ACC112 (cell line): Measurements from ENCODE around the gene NUDCD3.

Experiments
- H2AFZ ChIP-seq: fragments of 200-600 bp; sonication (generic); one replicate; pipeline ENCODE4 v1.6.0; 2017; ENCODE audit warnings: antibody characterized with exemption, low read length; ENCODE audit not compliant: unreplicated experiment
- H3K27ac ChIP-seq: fragments of 200-600 bp; sonication (generic); 2 replicates; pipeline ENCODE4 v1.5.1; 2014; ENCODE audit warnings: low read depth, mild to moderate bottlenecking, antibody characterized with exemption, low read length, moderate library complexity
- H3K27me3 ChIP-seq: fragments of 200-600 bp; sonication (generic); 2 replicates; pipeline ENCODE4 v1.6.1; 2014; ENCODE audit warnings: mild to moderate bottlenecking, antibody characterized with exemption, low read length, moderate library complexity, mixed read lengths; ENCODE audit not compliant: insufficient read depth
- H3K36me3 ChIP-seq: fragments of 200-600 bp; sonication (generic); 2 replicates; pipeline ENCODE4 v1.6.1; 2016; ENCODE audit warnings: mild to moderate bottlenecking, antibody characterized with exemption, low read length, moderate library complexity, mixed read lengths; ENCODE audit not compliant: insufficient read depth
- H3K4me1 ChIP-seq: fragments of 200-600 bp; sonication (generic); one replicate; pipeline ENCODE4 v1.6.1; 2016; ENCODE audit warnings: low read length, mixed read lengths; ENCODE audit not compliant: insufficient read depth, unreplicated experiment, control insufficient read depth
- H3K4me3 ChIP-seq: fragments of 200-600 bp; sonication (generic); 2 replicates; pipeline ENCODE4 v1.5.1; 2014; ENCODE audit warnings: mild to moderate bottlenecking, low read depth, low read length
- H3K79me2 ChIP-seq: fragments of 200-600 bp; sonication (generic); one replicate; pipeline ENCODE4 v1.6.0; 2016; ENCODE audit warnings: low read length; ENCODE audit not compliant: control insufficient read depth, unreplicated experiment, insufficient read depth

Gene NUDCD3

GRCh38 chr7:44348851-44349781 is 141.3 kb downstream of the NUDCD3 start:
- Histone ChIP-seq H3K27me3 (no peaks in the 10 kb centered on the region), H3K36me3 (no peaks in the 10 kb centered on the region), H3K27ac (no peak overlapping the region), H3K4me3 (no peak overlapping the region), H3K4me1 (no peaks in the 10 kb centered on the region), H2AFZ (no peak overlapping the region), H3K79me2 (no peaks in the 10 kb centered on the region)

GRCh38 chr7:44348300-44348699 is 142.2 kb downstream of the NUDCD3 start:
- Histone ChIP-seq H3K79me2 (no peaks in the 10 kb centered on the region), H3K4me1 (no peaks in the 10 kb centered on the region), H2AFZ (no peak overlapping the region), H3K4me3 (no peak overlapping the region), H3K27ac (no peak overlapping the region), H3K27me3 (no peaks in the 10 kb centered on the region), H3K36me3 (no peaks in the 10 kb centered on the region)

GRCh38 chr7:44347546-44348114 is 142.8 kb downstream of the NUDCD3 start:
- Histone ChIP-seq H3K4me1 (no peaks in the 10 kb centered on the region), H3K27ac (no peak overlapping the region), H3K79me2 (no peaks in the 10 kb centered on the region)

GRCh38 chr7:44346063-44346462 is 144.4 kb downstream of the NUDCD3 start:
- Histone ChIP-seq H2AFZ (no peak overlapping the region), H3K79me2 (no peaks in the 10 kb centered on the region), H3K27ac (no peak overlapping the region), H3K4me1 (no peaks in the 10 kb centered on the region), H3K27me3 (no peaks in the 10 kb centered on the region), H3K4me3 (no peak overlapping the region), H3K36me3 (no peaks in the 10 kb centered on the region)

More at GRCh38 chr7:44347546-44348114, 142.8 kb downstream of the NUDCD3 start:
- Histone ChIP-seq H2AFZ (no peak overlapping the region), H3K36me3 (no peaks in the 10 kb centered on the region), H3K4me3 (no peak overlapping the region), H3K27me3 (no peaks in the 10 kb centered on the region)

- Histone ChIP-seq H3K79me2 (no peaks in the 10 kb centered on the region), H2AFZ (no peak overlapping the region), H3K27ac (no peak overlapping the region), H3K36me3 (no peaks in the 10 kb centered on the region), H3K4me1 (no peaks in the 10 kb centered on the region), H3K27me3 (peaks cover 3% of the 10 kb centered on the region; the same call in 1 of the 2 replicates), H3K4me3 (no peak overlapping the region)
Measured at GRCh38 chr7:44341401-44341800, 149.1 kb downstream of the NUDCD3 start.

GRCh38 chr7:44338600-44338999 is 151.9 kb downstream of the NUDCD3 start:
- Histone ChIP-seq H2AFZ (no peak overlapping the region), H3K4me1 (no peaks in the 10 kb centered on the region), H3K27me3 (peaks cover 3% of the 10 kb centered on the region; the same call in 1 of the 2 replicates), H3K27ac (no peak overlapping the region), H3K79me2 (no peaks in the 10 kb centered on the region), H3K36me3 (no peaks in the 10 kb centered on the region), H3K4me3 (no peak overlapping the region)

GRCh38 chr7:44336491-44336890 is 154.0 kb downstream of the NUDCD3 start:
- H3K27ac ChIP-seq: no peak overlapping the region
- no peaks in the 10 kb centered on the region for H3K4me1 ChIP-seq
- no peak overlapping the region for H3K4me3 ChIP-seq
- H3K79me2 ChIP-seq: no peaks in the 10 kb centered on the region
- no peak overlapping the region for H2AFZ ChIP-seq
- H3K36me3 ChIP-seq: no peaks in the 10 kb centered on the region
- H3K27me3 ChIP-seq: peaks cover 3% of the 10 kb centered on the region; the same call in 1 of the 2 replicates

- no peaks in the 10 kb centered on the region for H3K4me1 ChIP-seq
Measured at GRCh38 chr7:44335184-44335583, 155.3 kb downstream of the NUDCD3 start.

GRCh38 chr7:44334734-44335097 is 155.7 kb downstream of the NUDCD3 start:
- Histone ChIP-seq H3K4me3 (no peak overlapping the region), H2AFZ (no peak overlapping the region), H3K27me3 (peaks cover 3% of the 10 kb centered on the region; the same call in 1 of the 2 replicates), H3K79me2 (no peaks in the 10 kb centered on the region), H3K27ac (no peak overlapping the region), H3K4me1 (no peaks in the 10 kb centered on the region), H3K36me3 (no peaks in the 10 kb centered on the region)

More at GRCh38 chr7:44335184-44335583, 155.3 kb downstream of the NUDCD3 start:
- Histone ChIP-seq H3K4me3 (no peak overlapping the region), H3K27ac (no peak overlapping the region), H2AFZ (no peak overlapping the region), H3K36me3 (no peaks in the 10 kb centered on the region), H3K27me3 (peaks cover 3% of the 10 kb centered on the region; the same call in 1 of the 2 replicates), H3K79me2 (no peaks in the 10 kb centered on the region)

GRCh38 chr7:44333911-44334733 is 156.3 kb downstream of the NUDCD3 start:
- Histone ChIP-seq H3K27ac (no peak overlapping the region), H3K36me3 (no peaks in the 10 kb centered on the region), H3K27me3 (peaks cover 3% of the 10 kb centered on the region; the same call in 1 of the 2 replicates), H2AFZ (no peak overlapping the region), H3K4me1 (no peaks in the 10 kb centered on the region), H3K79me2 (no peaks in the 10 kb centered on the region), H3K4me3 (no peak overlapping the region)
